ENCODE measurements around the gene SLC17A5.
A peak's percentile ranks its signal among the peaks of the same experiment; 100 is the strongest.
"Not testable (repeated sequence)": the region's sequence is repeated elsewhere in the genome, so short reads cannot be mapped to it uniquely, and the experiment has no call there.

SLC17A5 gene

GRCh38 chr6:73653571-73654424, at the start of gene SLC17A5:
Gene SLC17A5, minus strand, starts transcription at chr6:73653992. Its CDS starts 106 bp downstream, at chr6:73653886.
- DNase-seq, result peak; percentile 97

DNA sequence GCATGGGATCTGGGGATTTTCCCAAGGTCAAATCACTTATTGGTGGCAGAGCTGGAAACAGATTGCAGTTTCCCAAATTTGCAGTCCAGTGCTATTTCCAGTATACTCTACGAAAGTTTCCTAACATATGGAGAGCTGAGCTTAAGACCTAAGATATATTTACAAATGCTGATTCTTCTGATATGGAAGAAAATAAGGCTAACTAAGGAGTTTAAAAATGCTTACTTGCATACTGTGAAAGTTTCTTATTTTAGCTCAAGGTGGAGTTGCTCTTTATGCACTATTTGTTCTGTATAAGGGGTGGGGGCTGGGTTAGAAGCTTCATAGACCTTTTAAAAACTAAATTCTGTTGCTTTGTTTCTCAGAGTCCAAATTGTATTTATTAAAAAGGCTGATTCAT, 49.7 kb upstream of the SLC17A5 start:
- no peak for DNase-seq

DNA sequence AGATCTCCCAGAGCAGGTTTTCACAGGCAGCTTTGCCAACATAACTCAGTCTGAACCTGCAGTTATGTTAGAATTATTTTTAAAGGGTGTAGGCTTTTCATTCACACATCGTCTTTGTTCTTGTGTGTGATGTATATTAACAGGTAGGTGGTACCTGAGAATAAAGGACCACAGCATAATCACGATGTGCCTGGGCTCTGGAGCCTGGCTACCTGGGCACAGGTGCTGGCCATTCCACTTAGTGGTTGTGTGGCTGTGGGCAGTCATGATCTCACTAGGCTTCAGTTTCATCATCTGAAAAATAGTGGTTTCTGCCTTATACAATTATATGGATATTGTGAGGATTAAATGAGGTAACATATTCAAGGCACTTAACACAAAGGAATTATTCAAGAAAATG, 48.7 kb upstream of the SLC17A5 start:
- no peak for DNase-seq

DNA sequence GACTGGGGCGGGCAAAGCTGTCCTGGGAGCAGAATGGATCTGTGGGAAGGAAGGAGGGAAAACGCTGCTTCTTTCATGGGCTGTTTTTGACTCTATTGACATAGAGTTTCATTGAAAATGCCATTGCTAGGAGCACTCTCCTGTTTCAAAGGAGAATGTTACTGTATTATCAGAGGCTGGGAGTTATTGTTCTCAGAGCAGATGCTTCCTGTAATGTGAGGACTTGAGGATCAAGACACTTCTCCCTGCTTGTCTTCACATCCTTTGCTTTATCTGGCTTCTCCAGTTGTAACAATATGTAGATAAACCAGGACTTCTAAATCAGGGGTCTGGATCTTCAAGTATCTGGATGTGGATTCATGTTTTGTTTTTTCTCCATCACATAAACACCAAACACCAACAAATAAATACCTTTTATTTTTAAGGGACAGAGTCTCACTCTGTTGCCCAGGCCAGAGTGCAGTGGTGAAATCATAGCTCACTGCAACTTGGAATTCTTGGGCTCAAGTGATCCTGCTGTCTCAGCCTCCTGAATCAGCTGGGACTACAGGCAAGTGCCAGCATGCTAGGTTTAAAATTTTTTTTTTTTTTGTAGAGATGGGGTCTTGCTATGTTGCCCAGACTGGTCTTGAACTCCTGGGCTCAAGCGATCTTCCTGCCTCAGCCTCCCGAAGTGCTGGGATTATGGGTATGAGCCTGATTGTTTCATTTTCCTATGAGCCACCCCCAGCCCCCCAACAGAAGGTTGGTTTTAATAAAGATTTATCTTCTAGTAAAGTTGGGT, 46.1 kb upstream of the SLC17A5 start:
- no peak for DNase-seq

DNA sequence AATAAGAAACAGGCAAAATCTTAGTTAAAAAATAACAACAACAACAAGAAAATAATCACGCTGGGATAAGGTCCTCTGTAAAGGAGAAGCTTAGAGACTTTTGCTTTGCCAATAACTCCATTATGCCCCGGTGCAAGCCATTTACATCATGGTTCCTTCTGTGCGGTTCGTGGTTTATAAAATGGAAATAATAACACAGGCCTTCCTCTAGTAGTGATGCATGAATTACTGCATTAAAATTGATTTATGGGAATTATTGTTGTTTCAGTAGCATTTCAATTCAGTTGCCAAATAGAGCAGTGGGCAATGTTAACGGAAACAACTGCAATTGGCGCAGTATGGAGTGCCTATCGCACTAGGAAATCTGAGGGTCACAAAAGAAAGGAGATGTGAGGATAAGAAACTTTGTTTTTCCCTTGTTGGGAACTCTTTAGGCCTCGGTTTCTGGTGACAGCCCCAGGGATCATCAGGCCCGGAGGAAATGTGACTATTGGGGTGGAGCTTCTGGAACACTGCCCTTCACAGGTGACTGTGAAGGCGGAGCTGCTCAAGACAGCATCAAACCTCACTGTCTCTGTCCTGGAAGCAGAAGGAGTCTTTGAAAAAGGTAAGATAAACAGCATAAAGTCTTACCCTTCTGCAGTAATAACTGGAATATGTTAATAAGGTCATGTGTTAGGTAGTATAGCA, 43.3 kb upstream of the SLC17A5 start:
- no peak for DNase-seq

- DNase-seq, result peak; percentile 65
Observed at GRCh38 chr6:73695619-73696421, 42.0 kb upstream of the SLC17A5 start, which contains the start of gene CD109. Gene CD109, plus strand, starts transcription at chr6:73696203. Its CDS starts 13 bp downstream, at chr6:73696216.

DNA sequence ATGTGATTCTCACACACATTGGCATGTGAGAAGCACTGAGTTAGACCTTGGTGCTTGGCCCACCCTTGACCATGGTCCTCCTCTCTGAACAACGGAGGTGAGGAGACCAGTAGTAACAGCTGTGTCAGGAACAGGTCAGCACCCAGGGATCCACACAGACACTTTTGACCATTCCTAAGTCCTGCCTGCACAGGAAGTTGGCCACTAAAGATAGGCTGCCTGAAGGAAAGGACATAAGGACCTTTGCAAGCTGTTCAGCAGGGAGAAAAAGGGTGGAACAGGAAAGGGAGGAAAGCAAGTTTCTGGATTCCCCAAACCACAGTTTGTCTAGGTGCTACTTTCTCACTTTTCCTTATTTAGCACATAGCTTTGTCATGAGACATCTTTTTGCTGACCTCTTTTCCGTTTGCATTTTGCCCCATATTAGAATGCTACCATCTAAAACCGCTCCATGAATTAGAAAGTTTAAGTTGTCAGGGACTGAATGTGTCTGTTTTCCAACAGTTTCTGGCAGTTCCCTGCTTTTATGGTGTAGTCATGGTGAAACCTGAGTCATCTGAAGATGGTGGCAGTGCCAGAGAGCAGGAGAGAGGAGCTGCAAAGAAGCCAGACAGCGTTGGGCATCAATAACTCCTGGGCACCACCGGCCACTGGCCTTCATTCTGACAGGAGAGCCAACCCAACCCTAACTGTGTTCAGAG, 41.1 kb upstream of the SLC17A5 start:
- no peak for DNase-seq

- no peak for DNase-seq
Observed at GRCh38 chr6:73691512-73691911, 37.7 kb upstream of the SLC17A5 start.

DNA sequence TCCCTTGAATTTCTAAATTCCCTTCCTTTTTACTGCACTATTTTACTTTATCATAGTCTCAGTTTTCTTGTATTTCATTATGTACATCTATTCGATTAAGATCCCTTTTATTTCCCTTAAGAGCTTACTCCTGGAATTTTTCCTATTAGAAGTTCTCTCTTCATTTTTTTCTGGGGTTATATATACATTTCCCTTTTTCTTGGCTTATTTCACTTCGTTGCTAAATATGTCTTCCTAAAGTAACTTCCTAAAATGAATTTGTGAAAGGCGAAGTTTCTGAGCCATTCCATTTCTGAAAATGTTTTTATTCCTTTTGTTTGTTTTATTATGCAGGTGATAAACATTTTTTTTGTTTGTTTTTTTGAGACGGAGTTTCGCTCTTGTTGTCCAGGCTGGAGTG, 36.3 kb upstream of the SLC17A5 start:
- DNase-seq, result no peak

- DNase-seq, result no peak
Observed at GRCh38 chr6:73688351-73688750, 34.6 kb upstream of the SLC17A5 start.

GRCh38 chr6:73683574-73683973, 29.8 kb upstream of the SLC17A5 start:
- DNase-seq, result not testable (repeated sequence)

- no peak for DNase-seq
Observed at GRCh38 chr6:73680289-73680918, 26.6 kb upstream of the SLC17A5 start.

DNA sequence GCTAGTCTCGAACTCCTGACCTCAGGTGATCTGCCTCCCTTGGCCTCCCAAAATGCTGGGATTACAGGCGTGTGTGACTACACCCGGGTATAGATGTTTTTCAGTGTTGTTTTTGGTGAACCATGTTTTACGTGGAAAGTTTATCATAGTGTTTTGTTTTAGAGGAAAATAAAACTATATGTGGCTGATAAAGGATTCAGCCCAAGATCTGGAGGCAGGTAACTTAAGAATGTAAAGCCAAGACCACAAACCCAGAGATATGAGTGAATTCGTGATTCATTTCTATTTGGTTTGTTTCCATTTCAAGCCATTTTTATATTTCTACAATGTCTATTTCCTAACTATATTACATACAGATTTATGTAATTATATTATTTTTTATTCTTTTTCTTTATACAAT, 26.1 kb upstream of the SLC17A5 start:
- DNase-seq, result not testable (repeated sequence)

GRCh38 chr6:73679009-73679408, 25.2 kb upstream of the SLC17A5 start:
- DNase-seq, result no peak

DNA sequence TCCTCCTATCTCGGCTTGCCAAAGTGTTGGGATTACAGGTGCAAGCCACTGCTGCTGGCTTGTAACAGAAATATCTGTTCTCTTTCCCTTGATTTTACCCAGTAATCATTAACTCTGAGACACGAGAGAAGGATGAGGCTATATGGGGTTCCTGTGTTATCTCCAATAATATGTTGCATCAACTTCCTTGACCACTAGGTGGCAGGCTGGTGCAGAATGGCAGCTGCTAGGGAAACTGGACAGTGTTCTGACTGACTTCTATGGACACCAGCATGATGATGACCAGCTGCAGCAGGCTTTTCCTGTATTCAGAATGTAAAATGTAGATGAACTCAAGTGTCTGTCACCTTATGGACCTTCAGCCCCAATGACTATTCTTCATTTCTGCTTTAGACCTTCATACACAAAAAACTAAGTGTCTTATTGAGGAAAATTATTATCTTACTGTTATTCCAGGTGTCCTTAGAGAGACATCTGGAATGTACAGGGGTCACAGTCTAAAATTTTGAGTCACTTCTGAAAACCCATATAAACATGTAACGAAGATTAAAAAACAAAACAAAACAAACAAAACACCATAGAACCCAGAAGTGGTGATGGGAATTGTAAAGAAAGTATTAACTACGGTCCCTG, 21.8 kb upstream of the SLC17A5 start:
- peak; percentile 66 for DNase-seq

DNA sequence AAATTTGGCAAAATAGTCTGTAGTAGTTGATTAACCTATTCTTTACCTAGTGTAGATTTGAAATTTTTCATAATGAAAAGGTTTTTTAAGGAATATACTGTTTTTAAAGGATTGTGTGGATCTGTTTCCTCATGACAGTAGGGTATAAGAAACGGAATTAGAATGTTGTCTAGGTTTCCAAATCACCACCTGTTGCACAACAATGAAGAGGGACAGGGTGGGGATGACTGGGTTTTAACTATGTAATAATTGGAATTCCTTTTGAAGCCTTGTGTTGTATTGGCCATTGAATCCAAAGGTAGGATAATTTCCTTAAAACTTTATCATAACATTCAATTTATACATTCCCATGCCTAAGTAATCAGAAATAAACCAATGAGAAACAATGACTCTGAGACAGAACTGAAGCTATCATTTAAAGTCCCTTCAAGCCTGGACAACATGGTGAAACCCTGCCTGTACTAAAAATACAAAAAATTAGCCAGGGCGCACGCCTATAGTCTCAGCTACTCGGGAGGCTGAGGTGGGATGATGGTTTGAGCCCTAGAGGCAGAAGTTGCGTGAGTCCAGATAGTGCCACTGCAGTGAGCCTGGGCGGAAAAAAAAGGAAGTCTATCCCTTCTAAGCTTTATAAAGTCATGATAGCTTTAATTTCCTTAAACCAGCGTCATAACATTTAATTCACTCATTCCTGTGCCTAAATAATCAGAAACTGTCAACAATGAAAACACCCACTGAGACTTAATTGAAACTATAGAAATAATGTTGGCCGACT, 18.3 kb upstream of the SLC17A5 start:
- DNase-seq, result no peak

DNA sequence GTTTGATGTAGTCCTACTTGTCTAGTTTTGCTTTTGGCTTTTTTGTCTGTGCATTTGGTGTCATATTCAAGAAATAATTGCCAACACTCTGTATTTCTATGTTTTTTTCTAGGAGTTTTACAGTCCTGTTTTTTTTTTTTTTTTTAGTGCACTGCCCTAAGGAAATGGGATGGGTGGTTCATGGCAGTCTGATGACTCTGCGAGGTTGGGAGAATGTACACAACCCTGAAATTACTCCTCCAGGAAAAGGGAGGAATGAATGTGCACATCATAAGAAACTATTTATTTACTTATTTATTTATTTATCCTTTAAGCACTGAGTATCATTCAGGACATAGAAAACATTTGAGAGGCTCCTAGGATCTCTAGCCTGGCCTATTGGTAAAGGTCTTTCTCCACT, 15.2 kb upstream of the SLC17A5 start:
- DNase-seq, result no peak

DNA sequence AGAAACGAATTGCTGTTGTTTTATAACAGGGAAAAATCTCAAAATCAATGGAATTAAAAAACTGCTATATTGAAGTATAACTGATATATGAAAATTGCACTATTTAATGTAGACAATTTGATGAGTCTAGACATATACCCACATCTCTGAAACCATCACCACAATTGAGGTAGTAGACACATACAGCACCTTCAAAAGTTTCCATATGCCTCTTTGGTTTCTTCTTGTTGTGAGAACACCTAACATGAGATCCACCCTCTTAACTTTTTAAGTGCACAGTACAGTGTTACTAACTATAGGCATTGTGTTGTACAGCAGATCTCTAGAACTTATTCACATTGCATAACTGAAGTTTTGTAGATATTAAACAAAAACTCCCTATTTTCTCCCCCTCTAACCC, 14.0 kb upstream of the SLC17A5 start:
- no peak for DNase-seq

DNA sequence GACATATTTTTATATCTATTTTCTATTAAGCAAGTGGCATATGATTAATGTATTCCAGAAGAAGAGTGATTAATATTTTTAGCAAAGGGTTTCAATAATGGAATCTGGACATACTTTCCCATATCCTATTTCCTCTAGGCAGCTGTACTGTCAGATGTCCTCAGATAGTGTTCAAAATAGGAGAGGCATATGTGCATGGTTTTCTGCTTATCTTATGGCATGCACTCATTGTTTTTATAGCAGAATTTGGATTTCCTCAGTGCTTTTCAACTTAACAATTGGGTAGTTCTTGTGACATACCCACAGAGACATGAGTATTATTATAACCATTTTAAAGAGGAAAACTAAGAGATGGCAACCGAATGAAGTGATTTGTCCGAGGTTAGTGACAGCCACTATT, 12.6 kb upstream of the SLC17A5 start:
- DNase-seq, result no peak

- DNase-seq, result no peak
Observed at GRCh38 chr6:73665686-73666319, 12.0 kb upstream of the SLC17A5 start.

Data from NCI-H69 (cell line).